Activated T-helper 1 cell treated with anti-CD3 and anti-CD28 coated beads, Interleukin-12 subunit alpha, Interleukin-12 subunit beta, Interleukin-2, Interleukin-4 antibody, amounts not matched to agents 30 ng/mL and 10 ng/mL and 1 ng/mL, durations not matched to agents 14 hours and 24 hours and 36 hours (primary cell): ENCODE results near the gene SARDH. TPM values are rescaled to one million over a fixed set of nuclear protein-coding genes. Genes with fewer than 3 reads are reported as not detected.

Experiments used
- DNase-seq: peaks from one replicate; pipeline ENCODE4 v3.0.0; 2021; ENCODE audit warnings: low spot score
- H3K27ac Mint-ChIP-seq: one replicate; pipeline ENCODE4 v1.8.0; 2021; ENCODE audit warnings: mild to moderate bottlenecking, mixed read lengths
- H3K27me3 Mint-ChIP-seq: one replicate; pipeline ENCODE4 v1.8.0; 2022; ENCODE audit warnings: mild to moderate bottlenecking, moderate library complexity, mixed read lengths; ENCODE audit not compliant: insufficient read depth
- H3K36me3 Mint-ChIP-seq: one replicate; pipeline ENCODE4 v1.8.0; 2021; ENCODE audit warnings: low read depth, mixed read lengths
- H3K4me1 Mint-ChIP-seq: one replicate; pipeline ENCODE4 v1.8.0; 2021; ENCODE audit warnings: low read depth, mixed read lengths
- H3K4me3 Mint-ChIP-seq: one replicate; pipeline ENCODE4 v1.8.0; 2021; ENCODE audit warnings: mild to moderate bottlenecking, moderate library complexity, mixed read lengths
- H3K9me3 Mint-ChIP-seq: one replicate; pipeline ENCODE4 v1.8.0; 2021; ENCODE audit warnings: mixed read lengths
- intact Hi-C: fragments of 100-400 bp; cut with micrococcal nuclease; formaldehyde crosslinking; loops from one replicate; pipeline ENCODE4 v1.15.1; 2024
- total RNA-seq: library from RNA; stranded (reverse); gene quantifications from 2 replicates; pipeline ENCODE4 v1.2.3, GENCODE V29; 2022

SARDH gene, protein sequence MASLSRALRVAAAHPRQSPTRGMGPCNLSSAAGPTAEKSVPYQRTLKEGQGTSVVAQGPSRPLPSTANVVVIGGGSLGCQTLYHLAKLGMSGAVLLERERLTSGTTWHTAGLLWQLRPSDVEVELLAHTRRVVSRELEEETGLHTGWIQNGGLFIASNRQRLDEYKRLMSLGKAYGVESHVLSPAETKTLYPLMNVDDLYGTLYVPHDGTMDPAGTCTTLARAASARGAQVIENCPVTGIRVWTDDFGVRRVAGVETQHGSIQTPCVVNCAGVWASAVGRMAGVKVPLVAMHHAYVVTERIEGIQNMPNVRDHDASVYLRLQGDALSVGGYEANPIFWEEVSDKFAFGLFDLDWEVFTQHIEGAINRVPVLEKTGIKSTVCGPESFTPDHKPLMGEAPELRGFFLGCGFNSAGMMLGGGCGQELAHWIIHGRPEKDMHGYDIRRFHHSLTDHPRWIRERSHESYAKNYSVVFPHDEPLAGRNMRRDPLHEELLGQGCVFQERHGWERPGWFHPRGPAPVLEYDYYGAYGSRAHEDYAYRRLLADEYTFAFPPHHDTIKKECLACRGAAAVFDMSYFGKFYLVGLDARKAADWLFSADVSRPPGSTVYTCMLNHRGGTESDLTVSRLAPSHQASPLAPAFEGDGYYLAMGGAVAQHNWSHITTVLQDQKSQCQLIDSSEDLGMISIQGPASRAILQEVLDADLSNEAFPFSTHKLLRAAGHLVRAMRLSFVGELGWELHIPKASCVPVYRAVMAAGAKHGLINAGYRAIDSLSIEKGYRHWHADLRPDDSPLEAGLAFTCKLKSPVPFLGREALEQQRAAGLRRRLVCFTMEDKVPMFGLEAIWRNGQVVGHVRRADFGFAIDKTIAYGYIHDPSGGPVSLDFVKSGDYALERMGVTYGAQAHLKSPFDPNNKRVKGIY
- total RNA-seq = 0.51 and 0.60 TPM in 2 replicates

DNA sequence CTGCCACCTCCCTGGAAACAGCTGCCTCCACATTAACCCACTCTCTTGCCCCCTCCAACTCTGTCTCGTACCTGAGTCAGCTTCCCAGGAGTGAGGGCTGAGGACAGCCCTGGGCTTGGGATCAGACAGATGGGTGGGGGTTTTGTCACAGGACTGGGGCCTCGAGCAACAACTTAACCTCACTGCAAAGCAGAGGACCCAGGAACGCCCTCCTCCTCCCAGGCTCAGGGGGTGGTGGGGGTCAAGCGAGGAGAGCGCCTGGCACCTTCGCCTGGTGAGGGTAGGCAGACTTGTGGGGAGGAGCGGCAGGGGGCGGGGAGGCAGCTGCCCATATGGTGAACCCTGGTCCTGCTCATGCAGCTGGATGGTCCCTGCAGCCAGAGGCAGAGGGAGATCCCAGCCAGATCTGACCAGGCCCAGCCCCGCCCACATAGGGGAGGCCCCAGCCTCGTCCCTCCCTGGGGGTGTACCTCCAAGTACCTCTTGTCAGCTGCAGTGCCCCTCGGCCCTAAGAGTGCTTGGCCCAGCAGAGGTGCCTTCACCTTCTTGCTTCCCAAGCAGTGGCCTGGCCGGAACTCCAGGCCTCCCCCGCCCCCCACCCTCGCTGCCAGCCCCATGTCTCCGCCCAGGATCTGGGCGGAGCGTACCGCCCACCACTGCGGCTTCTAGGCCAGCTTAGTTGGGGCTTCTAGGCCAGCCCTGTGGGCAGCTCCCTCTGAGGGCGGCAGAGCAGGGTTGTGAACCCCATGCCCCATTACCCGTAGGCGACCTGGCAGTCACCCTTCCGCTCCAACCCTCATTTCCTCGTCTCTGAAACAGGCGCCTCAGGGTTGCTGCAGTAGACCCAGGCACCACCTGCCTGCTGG, at the start of gene SARDH:
TSS of gene SARDH (minus strand) at position 579 of the 866 bp plus-strand sequence. CDS start 4,179 bp downstream, outside the sequence.
- DNase-seq = no peak
- H3K27ac Mint-ChIP-seq = no peak within 1 kb of the TSS
- H3K4me1 Mint-ChIP-seq = no peaks in the 10 kb centered on the region
- no peak within 1 kb of the TSS for H3K4me3 Mint-ChIP-seq
- no peaks in the 10 kb centered on the region for H3K9me3 Mint-ChIP-seq
- intact Hi-C loops = no loop called here
- no peaks in the 10 kb centered on the region for H3K36me3 Mint-ChIP-seq
- no peaks in the 10 kb centered on the region for H3K27me3 Mint-ChIP-seq

DNA sequence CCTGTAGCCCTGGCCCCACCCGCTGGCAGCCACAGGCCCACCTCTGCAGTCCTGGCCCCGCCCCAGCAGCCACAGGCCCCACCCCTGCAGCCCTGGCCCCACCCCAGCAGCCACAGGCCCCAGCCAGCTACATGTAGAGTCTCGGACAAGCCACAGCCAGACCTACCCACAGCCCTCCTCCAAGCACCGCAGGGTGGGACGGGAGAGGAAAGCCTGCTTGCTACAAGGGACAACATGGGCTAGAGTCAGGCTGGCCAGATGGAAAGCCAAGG, 49.5 kb upstream of the SARDH start:
- Mint-ChIP-seq H3K27ac (no peak overlapping the region), H3K4me3 (no peak overlapping the region), H3K4me1 (no peaks in the 10 kb centered on the region), H3K27me3 (no peaks in the 10 kb centered on the region), H3K9me3 (no peaks in the 10 kb centered on the region), H3K36me3 (no peaks in the 10 kb centered on the region)
- DNase-seq = no peak
- intact Hi-C loops = no loop called here

DNA sequence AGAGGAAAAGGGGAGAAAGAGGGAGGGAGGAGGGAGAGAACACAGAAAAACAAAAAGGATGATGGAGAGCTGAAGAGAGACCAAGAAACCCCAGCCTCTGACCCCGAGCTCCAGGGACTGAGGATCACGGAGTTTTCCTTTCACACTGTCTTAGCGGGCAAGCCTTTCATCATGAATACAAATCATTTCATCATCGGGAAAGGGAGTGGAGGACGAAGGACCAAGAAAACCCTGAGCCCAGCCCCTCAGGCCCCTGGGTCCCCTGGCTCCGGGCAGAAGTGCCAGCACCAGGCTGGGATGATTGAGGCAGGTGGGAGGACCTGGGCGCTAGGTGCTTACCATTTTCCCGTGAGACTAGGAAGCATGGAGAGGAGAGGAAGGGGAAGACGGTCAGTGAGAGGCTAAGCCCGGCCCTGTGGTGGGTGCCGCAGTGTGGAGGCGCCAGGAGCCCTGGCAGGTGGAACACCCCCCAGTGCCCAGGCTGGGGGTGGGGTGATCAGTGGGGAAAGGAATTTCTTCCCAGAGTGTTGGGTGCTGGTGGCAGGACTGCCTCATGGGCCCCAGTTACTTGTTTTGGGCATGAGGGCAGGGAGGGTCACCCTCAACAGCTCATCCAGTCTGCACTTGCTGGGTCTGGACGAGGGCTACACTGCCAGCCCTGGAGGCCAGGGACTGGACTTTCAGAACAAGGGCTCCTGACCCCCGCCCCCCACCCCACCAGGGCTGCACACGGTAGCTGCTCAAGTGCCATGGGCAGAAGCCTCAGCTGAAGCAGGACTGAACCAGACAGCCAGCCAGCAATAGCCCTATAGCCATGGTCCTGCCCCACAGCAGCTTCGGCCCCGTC, 49.0 kb upstream of the SARDH start:
- Mint-ChIP-seq H3K4me3 (no peak overlapping the region), H3K27me3 (no peaks in the 10 kb centered on the region), H3K36me3 (no peaks in the 10 kb centered on the region), H3K27ac (no peak overlapping the region), H3K9me3 (no peaks in the 10 kb centered on the region), H3K4me1 (no peaks in the 10 kb centered on the region)
- intact Hi-C loops = no loop called here
- DNase-seq = no peak

GRCh38 chr9:133786371-133786753, 48.2 kb upstream of the SARDH start:
- no peaks in the 10 kb centered on the region for H3K9me3 Mint-ChIP-seq
- intact Hi-C loops = no loop called here

GRCh38 chr9:133785753-133786370, 47.7 kb upstream of the SARDH start:
- no peaks in the 10 kb centered on the region for H3K36me3 Mint-ChIP-seq
- no peak overlapping the region for H3K4me3 Mint-ChIP-seq
- no peaks in the 10 kb centered on the region for H3K4me1 Mint-ChIP-seq
- intact Hi-C loops = no loop called here
- no peak overlapping the region for H3K27ac Mint-ChIP-seq
- DNase-seq = no peak
- H3K27me3 Mint-ChIP-seq = no peaks in the 10 kb centered on the region
- no peaks in the 10 kb centered on the region for H3K9me3 Mint-ChIP-seq

More at GRCh38 chr9:133786371-133786753, 48.2 kb upstream of the SARDH start:
- Mint-ChIP-seq H3K4me3 (no peak overlapping the region), H3K36me3 (no peaks in the 10 kb centered on the region), H3K27me3 (no peaks in the 10 kb centered on the region), H3K4me1 (no peaks in the 10 kb centered on the region), H3K27ac (no peak overlapping the region)
- no peak for DNase-seq

DNA sequence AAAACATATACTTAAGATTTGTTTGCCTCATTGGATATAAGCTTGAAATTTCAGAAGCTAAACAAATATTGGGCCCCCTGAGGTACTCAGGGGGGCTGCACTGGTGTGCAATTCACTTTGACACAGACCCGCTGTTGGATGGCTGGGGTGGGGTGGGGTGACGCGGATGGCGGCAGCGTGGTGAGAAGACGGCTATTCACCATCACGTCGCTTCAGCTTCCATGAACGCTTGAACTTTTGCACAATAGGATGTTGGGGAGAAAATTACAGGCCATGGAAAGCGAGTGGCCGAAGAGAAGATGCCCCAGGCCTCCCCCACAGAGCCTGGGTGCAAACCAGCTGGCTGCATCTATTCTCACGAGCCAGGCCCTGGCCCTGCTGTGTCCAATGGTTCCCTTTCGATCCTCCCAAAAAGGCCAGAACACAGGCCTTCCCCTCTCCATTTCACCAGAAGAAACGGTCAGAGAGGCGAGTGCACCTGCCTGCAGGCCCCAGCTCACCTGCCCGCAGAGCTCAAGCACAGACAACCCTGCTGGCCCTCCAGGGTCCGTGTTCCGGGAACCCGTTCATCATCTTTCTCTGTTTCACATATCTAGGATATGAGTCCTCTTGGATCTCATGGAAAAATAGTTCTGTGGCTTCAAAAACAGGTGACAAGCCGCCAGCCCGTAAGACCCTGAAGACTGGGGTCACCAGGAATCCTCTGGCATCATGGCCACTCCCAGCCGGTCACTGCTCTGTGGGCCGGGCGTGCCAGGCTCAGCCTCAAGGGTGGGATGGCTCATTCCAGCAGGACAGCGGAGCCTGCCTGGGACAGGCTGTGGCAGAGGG, 46.8 kb upstream of the SARDH start:
- no peak for DNase-seq
- no peak overlapping the region for H3K27ac Mint-ChIP-seq
- H3K36me3 Mint-ChIP-seq = no peaks in the 10 kb centered on the region
- intact Hi-C loops = no loop called here
- H3K9me3 Mint-ChIP-seq = no peaks in the 10 kb centered on the region
- no peaks in the 10 kb centered on the region for H3K27me3 Mint-ChIP-seq
- no peaks in the 10 kb centered on the region for H3K4me1 Mint-ChIP-seq
- H3K4me3 Mint-ChIP-seq = no peak overlapping the region

GRCh38 chr9:133783331-133783731, 45.2 kb upstream of the SARDH start:
- Mint-ChIP-seq H3K4me1 (no peaks in the 10 kb centered on the region), H3K27me3 (no peaks in the 10 kb centered on the region), H3K36me3 (no peaks in the 10 kb centered on the region), H3K4me3 (no peak overlapping the region), H3K27ac (no peak overlapping the region), H3K9me3 (no peaks in the 10 kb centered on the region)
- intact Hi-C loops = no loop called here
- DNase-seq = no peak

DNA sequence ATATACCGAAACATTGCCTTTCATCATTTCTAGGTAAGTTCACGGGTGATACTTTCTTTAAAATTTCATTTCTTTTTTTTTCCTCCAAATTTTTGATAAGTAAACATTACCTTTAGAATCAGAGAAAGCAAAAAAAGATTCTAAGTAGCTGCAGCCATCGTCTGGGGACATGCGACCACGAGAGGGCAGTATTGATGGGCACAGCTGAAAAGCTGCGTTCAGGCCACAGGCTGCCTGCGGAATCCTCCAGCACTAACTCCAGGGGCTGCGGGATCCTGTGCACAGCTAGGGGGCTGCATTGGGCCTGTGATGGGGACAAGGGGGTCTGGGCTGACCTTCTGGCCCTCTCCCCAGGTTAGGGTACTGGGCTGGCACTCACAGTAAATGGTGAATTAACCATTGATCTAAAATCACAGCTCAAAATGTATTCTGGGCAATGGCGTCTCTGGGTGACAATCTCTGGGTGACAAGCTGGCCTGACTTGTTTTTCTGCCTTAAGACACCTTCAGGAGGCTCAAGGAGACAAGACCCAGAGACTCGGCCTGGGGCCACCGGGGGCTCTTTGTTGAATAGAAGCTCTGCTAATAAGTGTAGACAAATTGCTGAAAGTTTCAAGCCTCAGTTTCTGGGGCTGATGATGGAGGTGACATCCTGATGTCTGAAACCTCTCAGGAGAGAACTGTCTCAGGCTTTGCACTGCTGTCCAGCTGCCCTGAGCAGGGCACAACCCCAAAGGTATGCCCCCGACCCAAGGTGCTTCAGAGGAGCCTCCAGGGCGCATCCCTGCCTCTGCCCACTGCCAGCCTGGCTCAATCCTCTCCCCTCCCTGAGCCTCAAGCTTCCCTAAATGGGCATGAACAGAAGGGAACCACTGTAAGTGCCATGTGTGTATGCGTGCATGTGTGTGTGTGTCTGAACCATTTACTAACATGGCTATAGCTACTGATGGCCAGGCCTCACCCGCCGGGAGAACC, 44.3 kb upstream of the SARDH start:
- Mint-ChIP-seq H3K27me3 (no peaks in the 10 kb centered on the region), H3K36me3 (no peaks in the 10 kb centered on the region), H3K4me1 (no peaks in the 10 kb centered on the region), H3K9me3 (no peaks in the 10 kb centered on the region), H3K4me3 (no peak overlapping the region), H3K27ac (no peak overlapping the region)
- DNase-seq = peak; percentile 34
- intact Hi-C loops = loop anchor here (1.0 kb wide), 2 partner anchors 212 to 317 kb away; no protein-coding TSS in a partner anchor

- H3K4me3 Mint-ChIP-seq = no peak overlapping the region
These were observed 43.6 kb upstream of the SARDH start for GRCh38 chr9:133781828-133782135.

DNA sequence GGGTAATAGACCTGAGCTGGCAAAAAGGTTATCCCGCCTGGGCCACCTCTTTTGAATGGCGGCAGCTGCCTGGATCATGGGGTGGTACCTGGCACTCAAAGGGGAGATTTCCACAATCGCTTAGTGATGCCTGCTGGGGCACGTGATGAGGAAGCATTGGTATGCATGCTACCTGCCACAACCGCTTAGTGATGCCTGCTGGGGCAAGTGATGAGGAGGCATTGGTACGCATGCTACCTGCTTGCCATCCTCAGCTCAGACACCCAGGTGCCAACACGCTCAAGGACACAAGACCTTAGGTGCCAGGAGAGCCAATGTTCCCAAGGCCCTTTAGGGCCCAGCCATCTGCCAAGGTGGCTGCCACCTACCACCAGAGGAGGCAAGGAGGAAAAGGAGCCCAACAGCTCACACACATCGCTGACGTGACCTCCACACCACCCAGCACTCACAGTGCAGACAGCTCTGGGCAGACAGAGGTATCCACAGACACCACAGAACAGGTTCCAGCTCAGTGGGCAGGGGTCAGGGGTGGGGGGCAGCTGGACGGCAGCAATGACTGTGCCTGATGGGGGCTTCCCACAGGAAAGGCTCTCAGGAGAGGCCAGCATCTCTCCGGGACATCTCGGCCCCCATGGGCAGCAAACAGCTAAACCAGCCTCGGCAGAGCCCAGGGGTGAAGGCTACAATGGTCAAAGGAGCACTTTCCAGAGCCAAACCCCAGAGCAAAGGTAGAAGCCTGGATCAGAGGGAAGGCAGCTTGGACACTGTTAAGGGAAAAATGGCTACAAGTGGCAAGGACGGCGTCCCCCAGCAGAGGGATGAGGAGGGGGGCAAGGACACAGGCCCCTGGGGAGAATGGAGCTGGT, 43.0 kb upstream of the SARDH start:
- H3K4me1 Mint-ChIP-seq = no peaks in the 10 kb centered on the region
- intact Hi-C loops = no loop called here
- H3K27me3 Mint-ChIP-seq = no peaks in the 10 kb centered on the region
- H3K4me3 Mint-ChIP-seq = no peak overlapping the region
- H3K36me3 Mint-ChIP-seq = no peaks in the 10 kb centered on the region
- H3K27ac Mint-ChIP-seq = no peak overlapping the region
- no peaks in the 10 kb centered on the region for H3K9me3 Mint-ChIP-seq
- no peak for DNase-seq

More at GRCh38 chr9:133781828-133782135, 43.6 kb upstream of the SARDH start:
- Mint-ChIP-seq H3K9me3 (no peaks in the 10 kb centered on the region), H3K27ac (no peak overlapping the region), H3K36me3 (no peaks in the 10 kb centered on the region), H3K4me1 (no peaks in the 10 kb centered on the region), H3K27me3 (no peaks in the 10 kb centered on the region)
- intact Hi-C loops = loop anchor here (1.0 kb wide), 2 partner anchors 213 to 318 kb away; no protein-coding TSS in a partner anchor
- DNase-seq = no peak
